K562 (cell line): ENCODE data around the gene DNAH9. TPM values are rescaled to one million over a fixed set of nuclear protein-coding genes. Genes with fewer than 3 reads are reported as not detected.

ENCODE experiments used
- ATAC-seq: fragments of 200-7000 bp; cut with Tn5 transposase; 3 replicates; pipeline ENCODE4 v1.9.1; 2020; ENCODE audit warnings: moderate library complexity
- BruUV-seq: library from RNA; stranded (reverse); fragments of 400-500 nt; replicated peaks from 2 replicates; lab custom pipeline; 2021; lab: Mats Ljungman, UMichigan
- CTCF ChIA-PET: fragments of 300-600 bp; formaldehyde crosslinking; extraction: SDS; loops from one replicate; lab custom pipeline; 2021; ENCODE audit warnings: low intra/inter-chr PET ratio; lab: Yijun Ruan, JAX
- POLR2A ChIA-PET: fragments of 300-600, 350-650 bp; sonication (Branson Sonifier 250); formaldehyde crosslinking; extraction: SDS; loops from one replicate; lab custom pipeline; 2021; ENCODE audit warnings: antibody characterized with exemption, inconsistent platforms; lab: Yijun Ruan, JAX
- DNase-seq, 4 experiments: peaks; one replicate each; pipeline versions ENCODE4 v3.0.0 to v3.0.0-alpha.2; 2011 to 2018; ENCODE audit warnings: low spot score in 3 of 4, mixed read lengths in 3 of 4; ENCODE audit errors: extremely low read depth in 1 of 4
- FAIRE-seq: peaks from 2 replicates; lab custom pipeline; 2011; peaks lifted over from hg19 to GRCh38; lab: Jason Lieb, UNC
- H2AFZ ChIP-seq: 2 replicates; pipeline ENCODE4 v1.6.0; 2011; ENCODE audit warnings: low read depth, low read length, control low read depth, inconsistent platforms
- H3K27ac ChIP-seq: fragments of 200-600 bp; 3 replicates; pipeline ENCODE4 v1.8.0; 2011; ENCODE audit warnings: low read depth, mild to moderate bottlenecking, control low read depth, inconsistent platforms, low read length, moderate library complexity, mixed read lengths; ENCODE audit errors: extremely low read depth
- H3K27me3 ChIP-seq, 2 experiments: fragments of 300-600 bp in 1 of 2; 2 replicates in 1 of 2; 3 replicates in 1 of 2; pipeline versions ENCODE4 v1.6.0 to v1.8.0; 2011; ENCODE audit warnings: inconsistent platforms in 2 of 2, low read length in 2 of 2, mild to moderate bottlenecking in 1 of 2, mixed read lengths in 1 of 2, moderate library complexity in 1 of 2; ENCODE audit not compliant: control insufficient read depth in 2 of 2, insufficient read depth in 2 of 2
- H3K36me3 ChIP-seq: fragments of 300-600 bp; 3 replicates; pipeline ENCODE4 v1.8.0; 2011; ENCODE audit warnings: mild to moderate bottlenecking, low read length, inconsistent platforms; ENCODE audit not compliant: control insufficient read depth, insufficient read depth
- H3K4me1 ChIP-seq, 2 experiments: fragments of 200-600 bp in 1 of 2; replicated peaks in 1 of 2; 2 replicates in 1 of 2; 3 replicates in 1 of 2; pipeline versions ENCODE4 v1.5.1 to v1.8.0; 2011; ENCODE audit warnings: inconsistent platforms in 2 of 2, low read length in 2 of 2, mild to moderate bottlenecking in 1 of 2, mixed read lengths in 1 of 2, moderate library complexity in 1 of 2; ENCODE audit not compliant: control insufficient read depth in 2 of 2, insufficient read depth in 2 of 2
- H3K4me2 ChIP-seq: 2 replicates; pipeline ENCODE4 v1.6.1; 2011; ENCODE audit warnings: low read length, control low read depth, inconsistent platforms, mixed read lengths; ENCODE audit not compliant: insufficient read depth
- H3K4me3 ChIP-seq: fragments of 200-600 bp; sonication (generic), shearing (Covaris generic); 2 replicates; pipeline ENCODE4 v1.5.1; 2016; ENCODE audit warnings: control low read depth, inconsistent platforms
- H3K79me2 ChIP-seq: fragments of 200-600 bp; 3 replicates; pipeline ENCODE4 v1.8.0; 2011; ENCODE audit warnings: low read length, inconsistent platforms; ENCODE audit not compliant: control insufficient read depth, insufficient read depth
- H3K9ac ChIP-seq, 2 experiments: 2 replicates each; pipeline versions ENCODE4 v1.6.0 to v1.6.1; 2011; ENCODE audit warnings: low read depth in 2 of 2, low read length in 2 of 2, control low read depth in 1 of 2, inconsistent platforms in 1 of 2, mild to moderate bottlenecking in 1 of 2, mixed read lengths in 1 of 2; ENCODE audit not compliant: insufficient read depth in 1 of 2
- H3K9me1 ChIP-seq: one replicate; pipeline ENCODE4 v1.6.0; 2011; ENCODE audit warnings: inconsistent platforms, mild to moderate bottlenecking, low read length, moderate library complexity; ENCODE audit not compliant: control insufficient read depth, insufficient read depth
- H3K9me3 ChIP-seq: replicated peaks from 2 replicates; pipeline ENCODE4 v1.5.1; 2011; ENCODE audit warnings: low read depth, low read length, inconsistent platforms; ENCODE audit not compliant: control insufficient read depth, insufficient read depth
- H4K20me1 ChIP-seq: replicated peaks from 2 replicates; pipeline ENCODE4 v1.6.1; 2011; ENCODE audit warnings: low read length, inconsistent platforms, mixed read lengths; ENCODE audit not compliant: control insufficient read depth, insufficient read depth
- AFF1 ChIP-seq, 2 experiments: fragments of 450-650 bp; IDR thresholded peaks; 2 replicates each; pipeline ENCODE4 v1.6.1; 2018; ENCODE audit warnings: mild to moderate bottlenecking in 2 of 2, low read depth in 1 of 2; ENCODE audit not compliant: partially characterized antibody in 2 of 2
- GTF2B ChIP-seq: IDR thresholded peaks from 2 replicates; pipeline ENCODE4 v1.6.1; 2011; ENCODE audit not compliant: insufficient read length; ENCODE audit errors: extremely low read depth
- GTF2E2 ChIP-seq: fragments of 200-800 bp; sonication (Bioruptor generic); IDR thresholded peaks from 2 replicates; pipeline ENCODE4 v1.6.1; 2016; ENCODE audit warnings: missing genetic modification characterization, missing compliant biosample characterization
- HDAC6 ChIP-seq: IDR thresholded peaks from 2 replicates; pipeline ENCODE4 v1.6.1; 2012; ENCODE audit warnings: low read depth, mild to moderate bottlenecking, control low read depth, inconsistent platforms, low read length, moderate library complexity
- NCOA4 ChIP-seq: fragments of 450-650 bp; IDR thresholded peaks from 2 replicates; pipeline ENCODE4 v1.6.1; 2018; ENCODE audit warnings: mild to moderate bottlenecking; ENCODE audit not compliant: partially characterized antibody
- PHB2 ChIP-seq: fragments of 450-650 bp; IDR thresholded peaks from 2 replicates; pipeline ENCODE4 v1.6.1; 2017; ENCODE audit warnings: low read depth
- RFX7 ChIP-seq: fragments of 250-450 bp; sonication (Bioruptor Pico); IDR thresholded peaks from 2 replicates; pipeline ENCODE4 v1.5.1; 2021; ENCODE audit warnings: mild to moderate bottlenecking
- SAFB2 ChIP-seq: fragments of 200-400 bp; formaldehyde crosslinking; IDR thresholded peaks from 2 replicates; pipeline ENCODE4 v1.6.1; 2018; ENCODE audit warnings: borderline replicate concordance, low read length, low read depth, moderate library complexity; ENCODE audit not compliant: severe bottlenecking
- SP2 ChIP-seq: IDR thresholded peaks from 2 replicates; pipeline ENCODE4 v1.6.1; 2011; ENCODE audit warnings: mild to moderate bottlenecking, low read depth, low read length, moderate library complexity; ENCODE audit not compliant: poor library complexity, severe bottlenecking; ENCODE audit errors: extremely low read depth
- WHSC1 ChIP-seq: IDR thresholded peaks from one replicate; pipeline ENCODE4 v1.6.1; 2012; ENCODE audit warnings: low read length, control low read depth, inconsistent platforms
- ZNF124 ChIP-seq: sonication (generic); formaldehyde crosslinking; IDR thresholded peaks from 2 replicates; pipeline ENCODE4 v1.8.1; 2022; ENCODE audit warnings: missing genetic modification reagents
- ZNF274 ChIP-seq: IDR thresholded peaks from 2 replicates; pipeline ENCODE4 v1.6.1; 2011; ENCODE audit warnings: low read depth, mild to moderate bottlenecking, low read length, moderate library complexity, borderline replicate concordance
- ZNF436 ChIP-seq: fragments of 250-450, 450-650 bp; sonication (Bioruptor Pico); formaldehyde crosslinking; IDR thresholded peaks from 2 replicates; pipeline ENCODE4 v1.7.0; 2020; ENCODE audit warnings: mild to moderate bottlenecking
- ZNF778 ChIP-seq: fragments of 450-650 bp; formaldehyde crosslinking; IDR thresholded peaks from 2 replicates; pipeline ENCODE4 v1.4.0; 2020; ENCODE audit warnings: mild to moderate bottlenecking, moderate library complexity
- WGBS: fragments of 100-300 bp; shearing (Covaris generic); methylation state at CpG from one replicate; pipeline ENCODE4 v1.1.6; 2016; ENCODE audit warnings: low coverage, mixed read lengths; ENCODE audit not compliant: insufficient coverage; ENCODE audit errors: missing lambda C conversion rate; 5-methylcytosine and 5-hydroxymethylcytosine counted together
- in situ Hi-C: fragments of 300-500 bp; cut with MboI; formaldehyde crosslinking; loops from 4 replicates; pipeline ENCODE4 v1.15.0; 2018; ENCODE audit warnings: inconsistent platforms, mixed read lengths
- intact Hi-C: fragments of 100-400 bp; cut with micrococcal nuclease; formaldehyde crosslinking; loops from 2 replicates; pipeline ENCODE4 v1.14.2; 2022
- polyA plus RNA-seq, 8 experiments: library from polyadenylated mRNA; depleted of rRNA in 4 of 8; stranded (reverse) in 5 of 8; unstranded in 3 of 8; fragments of >200 nt; fragmentation: Nextera tagmentation in 2 of 8; fragmentation: Illumina TruSeq in 1 of 8; extraction: Ambion mirVana in 2 of 8; extraction: Trizol in 1 of 8; gene quantifications; 2 replicates each; pipeline versions ENCODE4 v1.2.1 to v1.2.3, GENCODE V29; 2011 to 2014; ENCODE audit warnings: inconsistent platforms in 1 of 8, missing spikeins in 1 of 8
- total RNA-seq, 7 experiments: library from RNA; depleted of rRNA in 6 of 7; stranded (reverse); fragments of >200 nt in 6 of 7; fragmentation: Illumina TruSeq in 2 of 7; extraction: Trizol in 2 of 7; gene quantifications; 2 replicates each; pipeline versions ENCODE4 v1.2.1 to v1.2.3, GENCODE V29; 2011 to 2021; ENCODE audit warnings: low replicate concordance in 1 of 7

The DNAH9 gene
- total and polyA plus RNA-seq, 9 of the 15 experiments (the other 6 are each of a cell fraction or from before 2014, with no cell fraction given), result not detected

DNA sequence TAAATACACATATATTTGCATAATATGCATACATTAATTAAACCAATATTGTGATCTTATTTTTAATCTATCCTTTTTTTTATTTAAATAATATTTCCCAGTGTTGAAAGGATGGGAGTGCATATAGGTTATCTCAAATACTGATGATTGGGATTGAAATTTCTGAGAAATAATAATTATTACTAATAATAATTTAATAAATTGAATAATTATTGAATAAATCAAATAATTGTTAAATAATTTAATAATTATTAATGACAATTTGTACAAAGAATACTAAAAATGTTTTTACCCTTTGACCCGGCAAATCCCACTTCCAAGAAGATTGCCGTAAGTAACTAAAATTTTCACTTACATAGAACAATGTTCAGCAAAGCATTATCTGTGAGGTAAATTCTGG is 250.1 kb downstream of the DNAH9 start (continued):
- TF ChIP-seq SP2, result no peak
- no peak for TF ChIP-seq ZNF436 (CRISPR knock-in tag)
- TF ChIP-seq WHSC1, result no peak

DNA sequence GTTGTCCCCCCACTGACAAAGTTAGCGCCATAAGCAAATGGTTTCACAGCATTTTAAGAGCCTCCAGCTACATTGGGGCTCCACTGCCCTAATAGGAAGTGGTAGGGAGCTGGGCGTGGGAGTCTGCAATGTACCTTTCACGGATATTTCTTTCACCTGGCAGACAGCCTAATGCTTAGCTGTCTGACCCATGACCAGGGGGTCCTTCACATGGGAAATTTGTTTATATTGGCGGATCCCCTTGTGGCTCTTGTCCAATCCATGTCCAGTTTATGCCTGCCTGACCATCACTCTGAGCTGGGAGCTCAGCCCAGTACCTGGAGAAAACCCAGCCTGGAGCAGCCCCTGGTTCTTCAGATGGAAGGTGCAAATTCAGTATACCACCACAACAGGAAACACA is 254.0 kb downstream of the DNAH9 start:
- no peaks in the 10 kb centered on the region for H3K9me3 ChIP-seq
- ChIA-PET CTCF (no interaction called here), POLR2A (no interaction called here)
- no TSS peak for BruUV-seq
- H3K27me3 ChIP-seq, result peaks cover 0 to 5% of the 10 kb centered on the region in 2 experiments; a peak in 1 of 5 replicates
- no peaks in the 10 kb centered on the region for H4K20me1 ChIP-seq
- WGBS, result 0% methylated on average over 4 of the region's 4 CpGs
- H3K4me3 ChIP-seq, result no peak overlapping the region
- no peak overlapping the region for H2AFZ ChIP-seq
- H3K4me2 ChIP-seq, result no peak overlapping the region
- H3K4me1 ChIP-seq, result no peaks in the 10 kb centered on the region
- ATAC-seq (no peak), DNase-seq (no peak), FAIRE-seq (no peak)
- no peak overlapping the region for H3K9ac ChIP-seq
- no peak overlapping the region for H3K27ac ChIP-seq
- intact Hi-C loops, result no loop called here
- TF ChIP-seq ZNF274 (no peak), RFX7 (CRISPR knock-in tag) (no peak), NCOA4 (no peak), GTF2E2 (tag) (no peak), SAFB2 (no peak), ZNF778 (CRISPR knock-in tag) (no peak), AFF1 (IDR thresholded peaks at IDR 0.05; ENCODE audit: low read depth in 1 of 2, partially characterized antibody in 2 of 2) (no peak), ZNF124 (CRISPR knock-in tag) (no peak), PHB2 (no peak), HDAC6 (no peak), GTF2B (no peak)
- no peaks in the 10 kb centered on the region for H3K36me3 ChIP-seq
- no peaks in the 10 kb centered on the region for H3K9me1 ChIP-seq
- H3K79me2 ChIP-seq, result no peaks in the 10 kb centered on the region
- in situ Hi-C loops, result no loop called here
